Middle frontal gyrus (tissue), 1 donor: ENCODE results near the gene ERBB2.
"Not testable (repeated sequence)": the region's sequence is repeated elsewhere in the genome, so short reads cannot be mapped to it uniquely, and the experiment has no call there.

ENCODE experiments used
- DNase-seq: peaks from one replicate; pipeline ENCODE4 v3.0.0-alpha.2; 2015; ENCODE audit warnings: low spot score; ENCODE audit errors: extremely low spot score

The ERBB2 gene

GRCh38 chr17:39703913-39704312 is 4.0 kb downstream of the ERBB2 start:
- DNase-seq: no peak

- DNase-seq: no peak
Measured at GRCh38 chr17:39704821-39705551, 5.1 kb downstream of the ERBB2 start.

- DNase-seq: no peak
Measured at GRCh38 chr17:39705786-39706348, 6.0 kb downstream of the ERBB2 start.

- DNase-seq: no peak
Measured at GRCh38 chr17:39706383-39706782, 6.5 kb downstream of the ERBB2 start.

GRCh38 chr17:39706921-39707337 is 7.1 kb downstream of the ERBB2 start:
- no peak for DNase-seq

- DNase-seq: no peak
Measured at GRCh38 chr17:39709319-39709997, 9.6 kb downstream of the ERBB2 start.

- no peak for DNase-seq
Measured at GRCh38 chr17:39709998-39710964, 10.4 kb downstream of the ERBB2 start.

- DNase-seq: not testable (repeated sequence)
Measured at GRCh38 chr17:39711071-39711470, 11.2 kb downstream of the ERBB2 start.

- DNase-seq: no peak
Measured at GRCh38 chr17:39711851-39712250, 12.0 kb downstream of the ERBB2 start.

- DNase-seq: no peak
Measured at GRCh38 chr17:39714234-39714633, 14.4 kb downstream of the ERBB2 start.

GRCh38 chr17:39715375-39716072 is 15.7 kb downstream of the ERBB2 start:
- no peak for DNase-seq

GRCh38 chr17:39716073-39716818 is 16.4 kb downstream of the ERBB2 start:
- DNase-seq: no peak

GRCh38 chr17:39716879-39717536 is 17.1 kb downstream of the ERBB2 start:
- no peak for DNase-seq

GRCh38 chr17:39717660-39718059 is 17.8 kb downstream of the ERBB2 start:
- no peak for DNase-seq

- no peak for DNase-seq
Measured at GRCh38 chr17:39719563-39720355, 19.9 kb downstream of the ERBB2 start.

GRCh38 chr17:39722104-39722503 is 22.2 kb downstream of the ERBB2 start:
- DNase-seq: no peak

- no peak for DNase-seq
Measured at GRCh38 chr17:39722965-39723848, 23.3 kb downstream of the ERBB2 start.

GRCh38 chr17:39724731-39725130 is 24.9 kb downstream of the ERBB2 start:
- DNase-seq: no peak
